AG09319 (cell line): ENCODE data around the gene PRSS33.
A peak's percentile ranks its signal among the peaks of the same experiment; 100 is the strongest.

Experiments
- DNase-seq: peaks from one replicate; pipeline ENCODE4 v3.0.0-alpha.2; 2010; ENCODE audit warnings: low read depth; ENCODE audit errors: extremely low read depth
- TF ChIP-seq, protein P1 (sequence below): IDR thresholded peaks from 2 replicates; pipeline ENCODE4 v1.5.1; 2011; ENCODE audit warnings: low read depth, mild to moderate bottlenecking, inconsistent platforms, low read length, moderate library complexity

The PRSS33 gene

DNA sequence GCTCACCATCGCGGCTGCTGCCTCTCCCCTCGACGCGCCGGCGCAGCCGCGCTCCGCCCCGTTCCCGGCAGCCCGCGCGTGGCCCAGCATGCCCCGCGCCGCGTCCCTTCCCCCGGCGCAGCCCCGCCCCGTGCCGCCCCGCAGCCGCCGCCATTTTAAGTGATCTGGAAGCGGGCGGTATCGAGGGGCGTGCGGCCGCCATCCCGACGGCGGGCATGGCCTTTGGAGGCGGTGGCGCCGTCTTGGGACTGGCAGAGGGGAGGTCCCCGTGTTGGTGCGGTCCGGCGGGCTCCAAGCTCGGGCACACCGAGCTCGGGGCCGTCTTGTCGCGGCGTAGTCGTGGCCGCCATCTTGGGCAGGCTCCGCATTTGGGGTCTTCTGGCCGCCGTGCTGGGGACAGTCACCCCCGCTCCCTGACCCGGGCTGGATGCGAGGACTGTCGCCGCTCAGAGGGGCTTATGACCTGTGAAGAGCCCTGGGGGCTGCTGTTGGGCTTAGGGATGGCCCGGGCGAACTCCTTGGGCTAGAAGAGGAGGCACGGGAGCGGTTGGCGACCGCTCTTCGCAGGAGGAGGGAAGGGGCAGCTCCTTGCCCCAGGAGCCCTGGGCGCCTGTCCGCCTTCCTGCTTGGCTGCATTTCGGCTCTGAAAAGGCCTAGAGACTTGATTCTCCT is 10.0 kb downstream of the PRSS33 start, which contains the start of gene ELOB:
Gene ELOB (minus strand): TSS at position 50 of the 672 bp plus-strand sequence. CDS start 41 bp downstream, at position 9.
- DNase-seq, result peak; percentile 44
- TF ChIP-seq, protein P1, sequence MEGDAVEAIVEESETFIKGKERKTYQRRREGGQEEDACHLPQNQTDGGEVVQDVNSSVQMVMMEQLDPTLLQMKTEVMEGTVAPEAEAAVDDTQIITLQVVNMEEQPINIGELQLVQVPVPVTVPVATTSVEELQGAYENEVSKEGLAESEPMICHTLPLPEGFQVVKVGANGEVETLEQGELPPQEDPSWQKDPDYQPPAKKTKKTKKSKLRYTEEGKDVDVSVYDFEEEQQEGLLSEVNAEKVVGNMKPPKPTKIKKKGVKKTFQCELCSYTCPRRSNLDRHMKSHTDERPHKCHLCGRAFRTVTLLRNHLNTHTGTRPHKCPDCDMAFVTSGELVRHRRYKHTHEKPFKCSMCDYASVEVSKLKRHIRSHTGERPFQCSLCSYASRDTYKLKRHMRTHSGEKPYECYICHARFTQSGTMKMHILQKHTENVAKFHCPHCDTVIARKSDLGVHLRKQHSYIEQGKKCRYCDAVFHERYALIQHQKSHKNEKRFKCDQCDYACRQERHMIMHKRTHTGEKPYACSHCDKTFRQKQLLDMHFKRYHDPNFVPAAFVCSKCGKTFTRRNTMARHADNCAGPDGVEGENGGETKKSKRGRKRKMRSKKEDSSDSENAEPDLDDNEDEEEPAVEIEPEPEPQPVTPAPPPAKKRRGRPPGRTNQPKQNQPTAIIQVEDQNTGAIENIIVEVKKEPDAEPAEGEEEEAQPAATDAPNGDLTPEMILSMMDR, result no peak

DNA sequence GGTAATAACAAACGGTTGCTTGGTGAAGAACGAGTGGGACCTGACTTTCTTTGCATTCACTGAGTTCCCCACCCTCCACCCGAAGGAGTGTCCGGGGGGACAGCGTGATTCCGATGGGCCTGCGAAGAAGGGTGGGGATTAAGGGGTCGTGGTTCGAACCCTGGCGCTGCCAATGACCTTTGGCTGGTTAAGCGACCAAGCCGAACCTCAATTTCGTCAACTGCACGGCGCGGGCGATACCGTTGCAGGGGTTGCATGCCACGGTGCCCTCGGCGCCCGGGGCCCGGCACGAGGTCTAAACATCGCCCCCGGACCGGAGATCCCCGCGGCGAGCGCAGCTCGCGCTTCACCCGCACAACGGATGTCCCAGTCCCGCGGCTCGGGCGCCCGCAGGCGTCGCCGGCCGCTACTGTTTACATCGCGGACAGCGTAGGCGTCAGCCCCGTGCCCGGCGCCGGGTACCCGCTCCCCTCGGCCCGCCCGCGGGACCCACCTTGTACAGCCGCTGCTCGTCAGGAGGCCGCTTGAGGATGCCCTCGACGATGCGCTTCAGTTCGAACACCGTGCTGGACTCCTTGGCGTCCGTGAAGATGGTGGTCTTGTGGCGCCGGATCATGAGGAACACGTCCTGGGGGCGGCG is 10.7 kb downstream of the PRSS33 start:
- DNase-seq, result no peak
- TF ChIP-seq, protein P1, result no peak

DNA sequence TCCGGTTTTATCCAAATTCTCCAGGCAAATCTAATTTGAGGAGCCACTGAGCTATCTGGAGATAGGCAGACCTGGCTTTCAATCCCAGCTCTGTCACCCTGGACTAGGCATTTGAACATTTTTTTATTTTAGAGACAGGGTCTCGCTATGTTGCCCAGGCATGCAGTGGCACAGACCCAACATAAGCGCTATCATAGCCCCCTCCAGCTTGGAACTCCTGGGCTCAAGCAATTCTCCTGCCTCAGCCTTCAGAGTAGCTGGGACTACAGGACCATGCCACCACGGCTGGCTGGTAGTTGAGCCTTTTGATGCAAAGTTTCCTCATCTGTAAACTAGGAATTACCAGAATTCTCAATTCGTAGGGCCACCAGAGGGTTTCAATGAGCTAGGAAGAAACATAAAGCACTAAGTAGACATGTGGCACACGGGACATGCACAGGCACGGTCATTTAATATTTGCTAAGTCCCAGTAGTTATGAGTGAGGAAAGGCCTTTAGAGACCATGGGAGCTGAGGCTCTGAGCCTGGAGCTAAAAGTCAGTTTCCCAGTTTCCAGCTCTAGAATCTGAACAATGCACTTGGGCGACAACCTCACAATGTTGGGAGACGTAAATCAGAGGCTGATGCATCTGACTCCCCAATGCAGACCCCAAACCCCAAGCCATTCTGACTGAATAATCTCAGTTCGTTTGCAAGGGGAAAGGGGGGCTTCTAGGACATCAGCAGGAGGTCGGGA is 11.4 kb downstream of the PRSS33 start:
- TF ChIP-seq, protein P1, result no peak
- DNase-seq, result no peak

DNA sequence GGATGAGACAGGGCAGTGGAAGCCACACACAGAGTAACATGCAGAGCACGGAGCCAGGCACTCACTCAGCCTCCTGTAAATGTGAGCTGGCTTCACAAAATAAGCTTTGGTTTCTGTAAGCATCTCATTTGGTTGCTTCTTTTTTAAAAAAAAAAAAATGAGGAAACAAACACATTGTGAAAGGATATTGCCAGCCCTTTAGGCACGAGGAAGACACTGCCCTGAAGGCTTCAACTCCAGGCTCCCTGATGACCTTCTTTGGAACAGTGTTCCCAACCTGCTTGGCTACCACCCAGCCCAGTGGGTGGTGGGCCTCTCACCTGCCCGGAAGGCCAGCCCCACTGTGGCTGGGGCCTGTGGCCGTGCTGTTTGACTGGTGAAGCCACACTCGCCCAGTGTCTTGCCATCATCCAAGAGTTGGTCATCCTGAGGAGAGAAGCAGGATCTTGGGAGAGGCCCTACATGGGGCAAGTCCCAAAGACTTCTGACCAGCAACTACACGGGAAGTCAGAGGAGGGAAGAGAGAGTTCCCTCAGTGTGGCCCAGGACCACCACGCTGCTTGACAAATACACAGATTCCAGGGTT is 12.1 kb downstream of the PRSS33 start:
- TF ChIP-seq, protein P1, result no peak

DNA sequence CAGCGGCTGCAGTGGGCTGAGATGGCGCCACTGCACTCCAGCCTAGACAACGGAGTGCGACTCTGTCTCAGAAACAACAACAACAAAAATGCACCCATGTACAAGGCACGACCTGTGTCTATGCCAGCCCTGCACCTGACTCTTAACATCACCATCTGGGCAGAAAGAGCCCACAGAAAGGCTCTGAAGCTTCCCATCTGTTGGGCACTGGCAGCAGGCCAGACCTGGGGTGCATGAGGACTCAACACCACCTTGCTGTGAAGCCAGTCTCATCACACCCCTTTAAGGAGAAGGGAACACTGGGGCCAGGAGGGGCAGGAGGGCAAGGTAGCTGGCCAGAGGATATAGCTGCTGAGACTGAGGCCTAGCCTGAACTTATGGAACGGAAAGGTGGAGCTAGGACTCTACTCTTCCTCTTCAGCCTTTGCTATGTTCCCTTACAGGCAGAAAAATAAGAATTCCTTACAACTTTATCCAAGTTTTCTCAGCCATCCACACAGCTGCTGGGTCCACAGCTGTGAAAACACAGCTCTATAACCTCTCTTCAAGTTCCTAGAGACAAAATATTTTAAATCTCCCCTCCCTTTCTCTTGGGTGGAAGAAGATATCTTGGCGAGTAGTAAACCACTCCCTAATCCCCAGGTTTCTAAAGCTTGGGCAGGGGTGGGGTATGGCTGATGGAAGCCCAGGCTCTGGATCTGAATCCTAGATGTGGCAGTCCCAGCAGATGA is 13.0 kb downstream of the PRSS33 start:
- TF ChIP-seq, protein P1, result no peak
- no peak for DNase-seq

More for the DNA sequence above, 12.1 kb downstream of the PRSS33 start:
- DNase-seq, result no peak

DNA sequence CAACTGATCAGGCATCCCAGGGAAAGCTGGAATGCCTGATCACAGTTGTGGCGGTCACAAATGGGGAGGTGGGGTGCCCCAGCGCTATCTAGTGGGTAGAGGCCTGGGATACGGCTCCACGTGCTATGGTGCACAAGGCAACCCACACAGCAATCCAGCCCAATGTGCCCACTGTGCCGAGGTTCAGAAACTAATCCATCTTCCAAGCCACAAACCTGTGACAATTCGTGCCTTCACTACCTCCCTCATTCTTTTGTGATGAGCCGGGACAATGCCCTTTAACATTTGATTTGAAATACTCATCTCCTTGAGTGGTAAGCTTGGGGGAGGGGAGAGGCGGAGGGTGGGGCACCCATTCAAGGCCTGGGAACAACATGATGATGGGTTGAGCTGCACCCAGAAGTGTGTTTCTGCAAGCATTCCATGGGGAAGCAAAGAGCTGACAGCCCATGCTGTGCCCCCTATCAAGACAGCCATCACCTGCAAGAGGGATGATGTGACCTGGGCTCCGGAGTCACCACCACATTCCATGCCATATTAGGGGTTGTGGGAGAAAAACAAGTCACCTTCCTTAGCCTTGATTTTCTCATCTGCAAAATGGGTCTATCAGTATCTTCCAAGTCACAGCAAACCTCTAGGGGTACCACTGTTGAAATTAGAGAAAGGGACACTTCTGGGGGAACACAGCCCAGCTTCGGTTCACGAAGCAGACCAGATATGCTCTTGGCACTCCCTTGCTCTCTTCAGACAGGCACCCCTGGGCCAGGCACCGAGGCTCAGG is 14.0 kb downstream of the PRSS33 start:
- TF ChIP-seq, protein P1, result no peak
- DNase-seq, result no peak
